ENCODE results near the gene MYO5C. TPM values are rescaled to one million over a fixed set of nuclear protein-coding genes. Genes with fewer than 3 reads are reported as not detected.

Gene MYO5C
- total RNA-seq, 4 donors from 2014 or later: 1.2 to 4.3 (median 2.9) TPM

DNA sequence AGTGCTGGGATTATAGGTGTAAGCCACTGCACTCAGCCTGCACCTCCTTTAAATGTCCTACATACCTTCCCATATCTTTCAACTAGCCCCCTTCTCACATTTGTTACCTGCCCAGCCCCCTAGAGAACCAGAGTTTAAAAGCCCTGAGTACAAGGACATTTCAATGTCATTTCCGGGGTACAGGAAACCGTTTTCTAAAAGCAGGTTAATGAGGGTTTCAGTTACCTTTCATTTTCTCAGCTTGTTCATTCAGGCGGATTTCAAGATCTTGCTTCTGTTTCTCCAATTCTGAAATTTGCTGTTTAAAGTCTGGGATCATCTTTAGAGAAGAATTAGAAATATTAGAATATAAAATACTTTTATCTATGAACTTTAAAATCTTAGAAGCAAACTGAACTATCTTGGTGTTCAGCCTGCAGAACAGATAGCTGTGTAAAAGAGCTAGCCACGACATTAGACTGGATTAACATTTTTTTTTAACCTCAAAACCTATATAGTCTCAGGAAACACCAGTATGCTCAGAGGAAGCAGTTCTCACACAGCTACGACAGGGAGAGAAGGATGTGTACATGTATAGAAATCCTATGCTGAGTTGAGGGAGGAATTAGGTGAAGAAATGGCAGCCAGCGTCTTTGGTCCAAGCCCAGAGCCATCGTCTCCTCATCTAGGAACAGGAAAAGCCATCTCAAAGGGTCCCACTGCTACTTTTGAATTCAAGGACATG, 74.5 kb downstream of the MYO5C start:
- no peak overlapping the region for H3K27ac ChIP-seq
- in situ Hi-C loops (cut with MboI; ENCODE audit: low sequenced_read_pairs in 4 of 4): loop anchor here in 1 of 4 donors (10.0 kb wide), 1 partner anchor 46 kb away; no protein-coding TSS in a partner anchor

DNA sequence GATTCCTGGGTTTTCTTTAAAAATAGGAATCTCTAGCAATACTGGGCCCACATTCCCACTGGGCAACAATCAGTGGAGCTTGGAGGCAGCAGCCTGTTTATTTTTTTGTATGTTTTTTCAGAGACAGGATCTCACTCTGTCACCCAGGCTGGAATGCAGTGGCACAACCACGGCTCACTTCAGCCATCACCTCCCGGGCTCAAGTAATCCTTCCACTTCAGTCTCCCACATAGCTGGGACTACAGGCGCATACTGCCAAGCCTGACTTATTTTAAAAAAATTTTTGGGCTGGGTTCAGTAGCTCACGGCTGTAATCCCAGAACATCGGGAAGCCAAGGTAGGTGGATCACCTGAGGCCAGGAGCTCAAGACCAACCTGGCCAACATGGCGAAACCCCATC, 75.4 kb downstream of the MYO5C start:
- Histone ChIP-seq H3K27me3 (no peaks in the 10 kb centered on the region), H3K27ac (no peak overlapping the region), H3K9me3 (no peaks in the 10 kb centered on the region), H3K36me3 (peaks cover 0 to 3% of the 10 kb centered on the region in 2 donors), H3K4me3 (no peak overlapping the region), H3K4me1 (peaks cover 0 to 9% of the 10 kb centered on the region in 2 donors)
- intact Hi-C loops (cut with DNase I; ENCODE audit: low total_unique reads): loop anchor here (10.0 kb wide), 1 partner anchor 335 kb away; no protein-coding TSS in a partner anchor
- in situ Hi-C loops (cut with MboI; ENCODE audit: low sequenced_read_pairs in 4 of 4): loop anchor here in 1 of 4 donors (10.0 kb wide), 1 partner anchor 45 kb away; no protein-coding TSS in a partner anchor
- DNase-seq: no peak
- TF ChIP-seq POLR2A (IDR thresholded peaks at IDR 0.05): no peak
- TF ChIP-seq, protein P1, sequence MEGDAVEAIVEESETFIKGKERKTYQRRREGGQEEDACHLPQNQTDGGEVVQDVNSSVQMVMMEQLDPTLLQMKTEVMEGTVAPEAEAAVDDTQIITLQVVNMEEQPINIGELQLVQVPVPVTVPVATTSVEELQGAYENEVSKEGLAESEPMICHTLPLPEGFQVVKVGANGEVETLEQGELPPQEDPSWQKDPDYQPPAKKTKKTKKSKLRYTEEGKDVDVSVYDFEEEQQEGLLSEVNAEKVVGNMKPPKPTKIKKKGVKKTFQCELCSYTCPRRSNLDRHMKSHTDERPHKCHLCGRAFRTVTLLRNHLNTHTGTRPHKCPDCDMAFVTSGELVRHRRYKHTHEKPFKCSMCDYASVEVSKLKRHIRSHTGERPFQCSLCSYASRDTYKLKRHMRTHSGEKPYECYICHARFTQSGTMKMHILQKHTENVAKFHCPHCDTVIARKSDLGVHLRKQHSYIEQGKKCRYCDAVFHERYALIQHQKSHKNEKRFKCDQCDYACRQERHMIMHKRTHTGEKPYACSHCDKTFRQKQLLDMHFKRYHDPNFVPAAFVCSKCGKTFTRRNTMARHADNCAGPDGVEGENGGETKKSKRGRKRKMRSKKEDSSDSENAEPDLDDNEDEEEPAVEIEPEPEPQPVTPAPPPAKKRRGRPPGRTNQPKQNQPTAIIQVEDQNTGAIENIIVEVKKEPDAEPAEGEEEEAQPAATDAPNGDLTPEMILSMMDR (IDR thresholded peaks at IDR 0.05 in 4 of 5, conservative IDR thresholded peaks at IDR 0.05 in 1 of 5): no peak
- no peak for ATAC-seq

More for the DNA sequence above, 74.5 kb downstream of the MYO5C start:
- intact Hi-C loops (cut with DNase I; ENCODE audit: low total_unique reads): loop anchor here (10.0 kb wide), 1 partner anchor 336 kb away; no protein-coding TSS in a partner anchor
- no peak overlapping the region for H3K4me3 ChIP-seq
- ATAC-seq (no peak), DNase-seq (no peak)
- H3K36me3 ChIP-seq: peaks cover 0 to 3% of the 10 kb centered on the region in 2 donors
- H3K4me1 ChIP-seq: peaks cover 0 to 1% of the 10 kb centered on the region in 2 donors
- H3K27me3 ChIP-seq: no peaks in the 10 kb centered on the region
- no peaks in the 10 kb centered on the region for H3K9me3 ChIP-seq
- TF ChIP-seq, protein P1 (IDR thresholded peaks at IDR 0.05 in 4 of 5, conservative IDR thresholded peaks at IDR 0.05 in 1 of 5): no peak
- TF ChIP-seq POLR2A (IDR thresholded peaks at IDR 0.05): no peak

DNA sequence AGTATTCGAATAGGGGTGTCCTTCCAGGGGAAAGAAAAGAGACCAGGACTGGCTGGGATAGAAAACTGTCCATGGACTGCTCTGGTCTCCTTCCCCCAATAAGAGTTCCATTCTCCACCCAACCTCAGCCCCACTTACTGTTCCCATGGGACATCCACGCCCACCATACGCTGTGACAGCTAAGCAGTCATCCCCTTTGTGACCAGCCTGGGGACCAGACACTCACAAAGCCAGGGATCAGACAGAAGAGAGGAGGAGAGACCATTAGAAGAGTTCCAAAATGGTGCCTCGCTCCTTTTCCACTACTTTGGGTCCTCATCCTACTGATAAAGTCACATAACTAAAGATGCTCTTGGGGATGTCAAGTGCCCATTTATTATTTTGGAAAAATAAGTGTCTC, 76.8 kb downstream of the MYO5C start:
- Histone ChIP-seq H3K27me3 (no peaks in the 10 kb centered on the region), H3K4me1 (peaks cover 7 to 19% of the 10 kb centered on the region in 2 donors), H3K27ac (no peak overlapping the region), H3K9me3 (no peaks in the 10 kb centered on the region), H3K4me3 (no peak overlapping the region), H3K36me3 (no peaks in the 10 kb centered on the region)
- TF ChIP-seq, protein P1 (IDR thresholded peaks at IDR 0.05 in 4 of 5, conservative IDR thresholded peaks at IDR 0.05 in 1 of 5): no peak
- TF ChIP-seq POLR2A (IDR thresholded peaks at IDR 0.05): no peak
- in situ Hi-C loops (cut with MboI; ENCODE audit: low sequenced_read_pairs in 4 of 4) (no loop called here), intact Hi-C loops (cut with DNase I; ENCODE audit: low total_unique reads) (no loop called here)
- DNase-seq (no peak), ATAC-seq (no peak)

DNA sequence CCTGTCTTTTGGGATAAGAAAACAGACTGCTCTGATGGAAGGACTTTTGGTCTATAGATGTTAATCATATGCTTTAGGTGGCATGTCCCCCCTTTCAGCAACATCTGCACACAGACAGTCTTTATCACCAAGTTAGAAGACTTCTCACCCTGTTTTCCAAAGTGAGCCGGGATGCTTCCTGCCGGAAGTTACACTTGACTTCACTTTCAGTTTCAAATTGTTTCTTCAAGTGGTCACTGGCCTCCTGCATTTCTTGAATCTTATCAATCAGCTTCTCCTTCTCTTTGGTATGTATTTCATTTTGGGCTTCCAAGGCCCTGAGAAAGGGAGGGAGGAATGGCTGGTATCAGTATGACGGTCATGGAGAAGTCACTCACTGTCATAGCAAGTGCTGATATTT, 77.2 kb downstream of the MYO5C start:
- Histone ChIP-seq H3K4me1 (peaks cover 10 to 23% of the 10 kb centered on the region in 2 donors), H3K27me3 (no peaks in the 10 kb centered on the region), H3K27ac (no peak overlapping the region), H3K4me3 (no peak overlapping the region), H3K9me3 (no peaks in the 10 kb centered on the region), H3K36me3 (no peaks in the 10 kb centered on the region)
- TF ChIP-seq POLR2A (IDR thresholded peaks at IDR 0.05): no peak
- TF ChIP-seq, protein P1 (IDR thresholded peaks at IDR 0.05 in 4 of 5, conservative IDR thresholded peaks at IDR 0.05 in 1 of 5): no peak
- in situ Hi-C loops (cut with MboI; ENCODE audit: low sequenced_read_pairs in 4 of 4) (no loop called here), intact Hi-C loops (cut with DNase I; ENCODE audit: low total_unique reads) (no loop called here)
- no peak for ATAC-seq
- DNase-seq: no peak

Data from gastrocnemius medialis (tissue), 4 donors.